Thyroid gland (tissue), 4 donors: ENCODE results near the gene BBS9. TPM values are rescaled to one million over a fixed set of nuclear protein-coding genes. Genes with fewer than 3 reads are reported as not detected.
"Not testable (repeated sequence)": the region's sequence is repeated elsewhere in the genome, so short reads cannot be mapped to it uniquely, and the experiment has no call there.

Source experiments
- DNase-seq, 2 donors: peaks; one replicate each; pipeline ENCODE4 v3.0.0-alpha.2; 2019
- H3K27ac ChIP-seq, 3 donors: fragments of 200-600 bp; sonication (generic); 1 replicate in 2 of 3; 2 replicates in 1 of 3; pipeline ENCODE4 v1.5.1; 2016 to 2019; ENCODE audit warnings: mild to moderate bottlenecking in 1 of 3, moderate library complexity in 1 of 3
- H3K27me3 ChIP-seq: fragments of 200-600 bp; sonication (generic); one replicate; pipeline ENCODE4 v1.5.1; 2019
- H3K36me3 ChIP-seq, 2 donors: fragments of 200-600 bp; sonication (generic); one replicate each; pipeline ENCODE4 v1.5.1; 2016 to 2019
- H3K4me1 ChIP-seq, 2 donors: fragments of 200-600 bp; sonication (generic); one replicate each; pipeline ENCODE4 v1.5.1; 2017 to 2019
- H3K4me3 ChIP-seq, 3 donors: fragments of 200-600 bp; sonication (generic); replicated peaks in 1 of 3; 1 replicate in 2 of 3; 2 replicates in 1 of 3; pipeline ENCODE4 v1.5.1; 2016; ENCODE audit warnings: mild to moderate bottlenecking in 1 of 3
- H3K9me3 ChIP-seq: fragments of 200-600 bp; sonication (generic); one replicate; pipeline ENCODE4 v1.5.1; 2017
- CTCF ChIP-seq, 6 experiments: fragments of 200-600 bp in 3 of 6; fragments of 450-650 bp in 3 of 6; sonication (generic) in 3 of 6; IDR thresholded peaks; one replicate each; pipeline ENCODE4 v1.5.1; 2016 to 2019; ENCODE audit warnings: antibody characterized with exemption in 6 of 6, mild to moderate bottlenecking in 2 of 6, inconsistent platforms in 1 of 6, moderate library complexity in 1 of 6
- POLR2A ChIP-seq, 2 donors: fragments of 450-650 bp; IDR thresholded peaks; one replicate each; pipeline ENCODE4 v1.6.1; 2017; ENCODE audit warnings: antibody characterized with exemption in 2 of 2, mild to moderate bottlenecking in 2 of 2, moderate library complexity in 1 of 2
- WGBS, 2 donors: methylation state at CpG; one replicate each; pipeline ENCODE4 v1.1.5; 2017; 5-methylcytosine and 5-hydroxymethylcytosine counted together
- intact Hi-C: fragments of 100-400 bp; cut with DNase I; formaldehyde crosslinking; loops from one replicate; pipeline ENCODE4 v1.15.1; 2023
- total RNA-seq, 4 donors: library from RNA; depleted of rRNA; stranded (reverse); fragments of >200 nt; gene quantifications; one replicate each; pipeline ENCODE4 v1.2.3, GENCODE V29; 2016

Gene BBS9
- total RNA-seq, 4 donors from 2014 or later = 59.2 to 84.8 (median 73.1) TPM

GRCh38 chr7:33217595-33217994, 88.2 kb downstream of the BBS9 start:
- H3K27me3 ChIP-seq = no peaks in the 10 kb centered on the region
- DNase-seq = no peak
- intact Hi-C loops = no loop called here
- H3K9me3 ChIP-seq = no peaks in the 10 kb centered on the region
- no peak overlapping the region for H3K4me3 ChIP-seq
- H3K36me3 ChIP-seq = no peaks in the 10 kb centered on the region
- no peak overlapping the region for H3K27ac ChIP-seq
- WGBS, 2 donors = 90 to 93% methylated on average over 4 of the region's 4 CpGs
- no peaks in the 10 kb centered on the region for H3K4me1 ChIP-seq
- TF ChIP-seq CTCF (IDR thresholded peaks at IDR 0.05) (no peak), POLR2A (IDR thresholded peaks at IDR 0.05) (no peak)

DNA sequence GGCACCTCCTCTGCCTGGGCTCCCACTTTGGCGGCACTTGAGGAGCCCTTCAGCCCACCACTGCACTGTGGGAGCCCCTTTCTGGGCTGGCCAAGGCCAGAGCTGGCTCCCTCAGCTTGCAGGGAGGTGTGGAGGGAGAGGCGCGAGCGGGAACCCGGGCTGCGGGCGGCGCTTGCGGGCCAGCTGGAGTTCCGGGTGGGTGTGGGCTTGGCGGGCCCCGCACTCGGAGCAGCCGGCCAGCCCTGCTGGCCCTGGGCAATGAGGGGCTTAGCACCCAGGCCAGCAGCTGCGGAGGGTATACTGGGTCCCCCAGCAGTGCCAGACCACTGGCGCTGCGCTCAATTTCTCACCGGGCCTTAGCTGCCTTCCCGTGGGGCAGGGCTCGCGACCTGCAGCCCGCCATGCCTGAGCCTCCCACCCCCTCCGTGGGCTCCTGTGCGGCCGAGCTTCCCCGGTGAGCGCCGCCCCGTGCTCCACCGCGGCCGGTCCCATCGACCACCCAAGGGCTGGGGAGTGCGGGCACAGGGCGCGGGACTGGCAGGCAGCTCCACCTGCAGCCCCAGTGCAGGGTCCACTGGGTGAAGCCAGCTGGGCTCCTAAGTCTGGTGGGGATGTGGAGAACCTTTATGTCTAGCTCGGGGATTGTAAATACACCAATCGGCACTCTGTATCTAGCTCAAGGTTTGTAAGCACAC, 89.6 kb downstream of the BBS9 start:
- 89 to 100% methylated on average over 2 to 3 of the region's 38 CpGs for WGBS, 2 donors

DNA sequence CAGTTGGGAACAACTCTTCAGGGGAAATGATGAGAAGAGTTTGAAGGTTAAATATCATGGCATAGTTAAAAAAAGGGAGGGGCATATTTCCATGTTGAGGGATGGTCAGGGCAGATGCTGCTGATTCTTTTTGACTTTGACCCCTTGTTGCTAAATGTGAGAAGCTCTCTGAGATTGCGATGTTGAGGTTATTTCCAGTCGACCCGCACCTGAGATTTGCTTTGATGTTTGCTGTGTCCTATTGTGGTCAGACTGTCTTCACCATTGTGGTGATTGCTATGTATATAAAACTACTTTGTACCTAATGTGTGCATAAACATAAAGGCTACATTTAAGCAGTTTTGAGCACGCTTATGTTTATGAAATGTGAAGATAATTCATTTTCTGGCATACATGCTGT, 90.9 kb downstream of the BBS9 start:
- Histone ChIP-seq H3K27ac (no peak overlapping the region), H3K9me3 (no peaks in the 10 kb centered on the region), H3K36me3 (no peaks in the 10 kb centered on the region), H3K4me1 (no peaks in the 10 kb centered on the region), H3K4me3 (no peak overlapping the region), H3K27me3 (no peaks in the 10 kb centered on the region)
- 95 to 97% methylated on average over 4 of the region's 4 CpGs for WGBS, 2 donors
- DNase-seq = no peak
- TF ChIP-seq CTCF (IDR thresholded peaks at IDR 0.05) (no peak), POLR2A (IDR thresholded peaks at IDR 0.05) (no peak)
- intact Hi-C loops = no loop called here

More for the DNA sequence above, 89.6 kb downstream of the BBS9 start:
- H3K27me3 ChIP-seq, intact Hi-C loops, H3K9me3 ChIP-seq, DNase-seq, H3K36me3 ChIP-seq, H3K4me1 ChIP-seq, H3K4me3 ChIP-seq, H3K27ac ChIP-seq: not testable (repeated sequence)

DNA sequence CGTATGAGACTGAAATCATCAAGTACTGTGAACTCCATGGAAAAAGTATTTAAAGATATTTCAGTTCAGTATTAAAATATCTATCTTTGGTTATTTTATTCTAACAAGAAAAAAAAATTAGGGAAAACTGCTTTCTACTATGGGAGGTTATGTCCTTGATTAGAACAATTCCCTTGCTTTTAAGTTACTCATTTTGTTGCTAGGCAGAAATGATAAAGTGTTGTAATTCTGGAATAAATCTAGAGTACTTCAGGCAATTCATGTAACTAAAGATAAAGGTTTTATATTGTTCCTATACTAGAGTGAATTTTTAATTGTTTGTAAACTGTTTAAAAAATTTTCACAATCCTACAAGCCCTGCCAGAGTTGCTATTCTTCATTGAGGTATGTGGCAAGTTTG, 92.0 kb downstream of the BBS9 start:
- TF ChIP-seq POLR2A (IDR thresholded peaks at IDR 0.05) (no peak), CTCF (IDR thresholded peaks at IDR 0.05) (no peak)
- no peaks in the 10 kb centered on the region for H3K4me1 ChIP-seq
- intact Hi-C loops = no loop called here
- H3K36me3 ChIP-seq = no peaks in the 10 kb centered on the region
- no peaks in the 10 kb centered on the region for H3K27me3 ChIP-seq
- no peak overlapping the region for H3K4me3 ChIP-seq
- no peak for DNase-seq
- WGBS, 2 donors = 99% methylated on average over 1 of the region's 1 CpG
- no peaks in the 10 kb centered on the region for H3K9me3 ChIP-seq
- no peak overlapping the region for H3K27ac ChIP-seq

- WGBS, 2 donors = 95 to 96% methylated on average over 1 of the region's 1 CpG
- H3K27ac ChIP-seq = no peak overlapping the region
- intact Hi-C loops = no loop called here
- no peak for TF ChIP-seq CTCF (IDR thresholded peaks at IDR 0.05)
- no peak for TF ChIP-seq POLR2A (IDR thresholded peaks at IDR 0.05)
- H3K9me3 ChIP-seq = no peaks in the 10 kb centered on the region
- no peaks in the 10 kb centered on the region for H3K36me3 ChIP-seq
- peaks cover 0 to 5% of the 10 kb centered on the region in 2 donors for H3K4me1 ChIP-seq
- no peak for DNase-seq
- no peaks in the 10 kb centered on the region for H3K27me3 ChIP-seq
- no peak overlapping the region for H3K4me3 ChIP-seq
These were observed 103.3 kb downstream of the BBS9 start for GRCh38 chr7:33232632-33233145.
